ENCODE measurements around the gene SLC1A2. TPM values are rescaled to one million over a fixed set of nuclear protein-coding genes. Genes with fewer than 3 reads are reported as not detected.

Gene SLC1A2
- total and polyA plus RNA-seq, 2 donors: 0.38 to 0.71 TPM

GRCh38 chr11:35373284-35373933 lies 45.9 kb downstream of the SLC1A2 start:
- 95% methylated on average over 2 of the region's 2 CpGs for WGBS
- Histone ChIP-seq H3K9me3 (ENCODE audit: control insufficient read depth in 2 of 2, insufficient read depth in 1 of 2, low read length in 1 of 2) (no peaks in the 10 kb centered on the region), H3K36me3 (ENCODE audit: control insufficient read depth in 2 of 2, insufficient read depth in 2 of 2, low read length in 1 of 2) (no peaks in the 10 kb centered on the region), H3K27me3 (ENCODE audit: control insufficient read depth in 2 of 2, insufficient read depth in 1 of 2, low read length in 1 of 2) (no peaks in the 10 kb centered on the region), H3K27ac (ENCODE audit: low read depth in 1 of 2, low read length in 1 of 2) (no peak overlapping the region), H3K4me3 (ENCODE audit: low read length in 2 of 2) (no peak overlapping the region), H3K4me1 (ENCODE audit: control insufficient read depth in 2 of 2, insufficient read depth in 2 of 2, low read length in 2 of 2) (no peaks in the 10 kb centered on the region)
- DNase-seq (ENCODE audit: low read depth in 6 of 9, low spot score in 9 of 9): no peak

- H3K36me3 ChIP-seq (ENCODE audit: control insufficient read depth in 2 of 2, insufficient read depth in 2 of 2, low read length in 1 of 2): no peaks in the 10 kb centered on the region
- no peaks in the 10 kb centered on the region for H3K9me3 ChIP-seq (ENCODE audit: control insufficient read depth in 2 of 2, insufficient read depth in 1 of 2, low read length in 1 of 2)
- H3K4me3 ChIP-seq (ENCODE audit: low read length in 2 of 2): no peak overlapping the region
- 94% methylated on average over 3 of the region's 3 CpGs for WGBS
- no peaks in the 10 kb centered on the region for H3K27me3 ChIP-seq (ENCODE audit: control insufficient read depth in 2 of 2, insufficient read depth in 1 of 2, low read length in 1 of 2)
- H3K4me1 ChIP-seq (ENCODE audit: control insufficient read depth in 2 of 2, insufficient read depth in 2 of 2, low read length in 2 of 2): no peaks in the 10 kb centered on the region
- no peak overlapping the region for H3K27ac ChIP-seq (ENCODE audit: low read depth in 1 of 2, low read length in 1 of 2)
- DNase-seq (ENCODE audit: low read depth in 6 of 9, low spot score in 9 of 9): no peak
Measured at GRCh38 chr11:35372565-35373283, 46.6 kb downstream of the SLC1A2 start.

GRCh38 chr11:35367491-35367890 lies 51.9 kb downstream of the SLC1A2 start:
- Histone ChIP-seq H3K36me3 (ENCODE audit: control insufficient read depth in 2 of 2, insufficient read depth in 2 of 2, low read length in 1 of 2) (no peaks in the 10 kb centered on the region), H3K27ac (ENCODE audit: low read depth in 1 of 2, low read length in 1 of 2) (no peak overlapping the region)

GRCh38 chr11:35366798-35367197 lies 52.6 kb downstream of the SLC1A2 start:
- Histone ChIP-seq H3K27ac (ENCODE audit: low read depth in 1 of 2, low read length in 1 of 2) (no peak overlapping the region), H3K4me3 (ENCODE audit: low read length in 2 of 2) (no peak overlapping the region), H3K4me1 (ENCODE audit: control insufficient read depth in 2 of 2, insufficient read depth in 2 of 2, low read length in 2 of 2) (no peaks in the 10 kb centered on the region), H3K9me3 (ENCODE audit: control insufficient read depth in 2 of 2, insufficient read depth in 1 of 2, low read length in 1 of 2) (no peaks in the 10 kb centered on the region), H3K27me3 (ENCODE audit: control insufficient read depth in 2 of 2, insufficient read depth in 1 of 2, low read length in 1 of 2) (no peaks in the 10 kb centered on the region), H3K36me3 (ENCODE audit: control insufficient read depth in 2 of 2, insufficient read depth in 2 of 2, low read length in 1 of 2) (no peaks in the 10 kb centered on the region)
- no peak for DNase-seq (ENCODE audit: low read depth in 6 of 9, low spot score in 9 of 9)
- WGBS: 89% methylated on average over 1 of the region's 1 CpG

More at GRCh38 chr11:35367491-35367890, 51.9 kb downstream of the SLC1A2 start:
- no peak for DNase-seq (ENCODE audit: low read depth in 6 of 9, low spot score in 9 of 9)
- Histone ChIP-seq H3K9me3 (ENCODE audit: control insufficient read depth in 2 of 2, insufficient read depth in 1 of 2, low read length in 1 of 2) (no peaks in the 10 kb centered on the region), H3K4me3 (ENCODE audit: low read length in 2 of 2) (no peak overlapping the region), H3K27me3 (ENCODE audit: control insufficient read depth in 2 of 2, insufficient read depth in 1 of 2, low read length in 1 of 2) (no peaks in the 10 kb centered on the region), H3K4me1 (ENCODE audit: control insufficient read depth in 2 of 2, insufficient read depth in 2 of 2, low read length in 2 of 2) (no peaks in the 10 kb centered on the region)
- WGBS: 96% methylated on average over 4 of the region's 4 CpGs

- 96% methylated on average over 4 of the region's 4 CpGs for WGBS
- H3K4me3 ChIP-seq (ENCODE audit: low read length in 2 of 2): no peak overlapping the region
- DNase-seq (ENCODE audit: low read depth in 6 of 9, low spot score in 9 of 9): no peak
Measured at GRCh38 chr11:35365961-35366360, 53.4 kb downstream of the SLC1A2 start.

GRCh38 chr11:35365395-35365794 lies 54.0 kb downstream of the SLC1A2 start:
- no peaks in the 10 kb centered on the region for H3K9me3 ChIP-seq (ENCODE audit: control insufficient read depth in 2 of 2, insufficient read depth in 1 of 2, low read length in 1 of 2)
- no peak overlapping the region for H3K27ac ChIP-seq (ENCODE audit: low read depth in 1 of 2, low read length in 1 of 2)
- DNase-seq (ENCODE audit: low read depth in 6 of 9, low spot score in 9 of 9): no peak
- H3K4me1 ChIP-seq (ENCODE audit: control insufficient read depth in 2 of 2, insufficient read depth in 2 of 2, low read length in 2 of 2): no peaks in the 10 kb centered on the region
- no peaks in the 10 kb centered on the region for H3K27me3 ChIP-seq (ENCODE audit: control insufficient read depth in 2 of 2, insufficient read depth in 1 of 2, low read length in 1 of 2)
- 97% methylated on average over 5 of the region's 5 CpGs for WGBS
- no peak overlapping the region for H3K4me3 ChIP-seq (ENCODE audit: low read length in 2 of 2)
- no peaks in the 10 kb centered on the region for H3K36me3 ChIP-seq (ENCODE audit: control insufficient read depth in 2 of 2, insufficient read depth in 2 of 2, low read length in 1 of 2)

More at GRCh38 chr11:35365961-35366360, 53.4 kb downstream of the SLC1A2 start:
- Histone ChIP-seq H3K9me3 (ENCODE audit: control insufficient read depth in 2 of 2, insufficient read depth in 1 of 2, low read length in 1 of 2) (no peaks in the 10 kb centered on the region), H3K36me3 (ENCODE audit: control insufficient read depth in 2 of 2, insufficient read depth in 2 of 2, low read length in 1 of 2) (no peaks in the 10 kb centered on the region), H3K27ac (ENCODE audit: low read depth in 1 of 2, low read length in 1 of 2) (no peak overlapping the region), H3K27me3 (ENCODE audit: control insufficient read depth in 2 of 2, insufficient read depth in 1 of 2, low read length in 1 of 2) (no peaks in the 10 kb centered on the region), H3K4me1 (ENCODE audit: control insufficient read depth in 2 of 2, insufficient read depth in 2 of 2, low read length in 2 of 2) (no peaks in the 10 kb centered on the region)

GRCh38 chr11:35363854-35364780 lies 55.2 kb downstream of the SLC1A2 start:
- Histone ChIP-seq H3K27ac (ENCODE audit: low read depth in 1 of 2, low read length in 1 of 2) (peak overlapping the region in 1 of 2 donors; percentile 11), H3K4me3 (ENCODE audit: low read length in 2 of 2) (no peak overlapping the region), H3K4me1 (ENCODE audit: control insufficient read depth in 2 of 2, insufficient read depth in 2 of 2, low read length in 2 of 2) (no peaks in the 10 kb centered on the region), H3K27me3 (ENCODE audit: control insufficient read depth in 2 of 2, insufficient read depth in 1 of 2, low read length in 1 of 2) (no peaks in the 10 kb centered on the region), H3K36me3 (ENCODE audit: control insufficient read depth in 2 of 2, insufficient read depth in 2 of 2, low read length in 1 of 2) (no peaks in the 10 kb centered on the region), H3K9me3 (ENCODE audit: control insufficient read depth in 2 of 2, insufficient read depth in 1 of 2, low read length in 1 of 2) (no peaks in the 10 kb centered on the region)
- 91% methylated on average over 2 of the region's 2 CpGs for WGBS
- no peak for DNase-seq (ENCODE audit: low read depth in 6 of 9, low spot score in 9 of 9)

- H3K27ac ChIP-seq (ENCODE audit: low read depth in 1 of 2, low read length in 1 of 2): no peak overlapping the region
Measured at GRCh38 chr11:35363246-35363801, 56.0 kb downstream of the SLC1A2 start.

More at GRCh38 chr11:35363246-35363801, 56.0 kb downstream of the SLC1A2 start:
- no peaks in the 10 kb centered on the region for H3K4me1 ChIP-seq (ENCODE audit: control insufficient read depth in 2 of 2, insufficient read depth in 2 of 2, low read length in 2 of 2)
- no peaks in the 10 kb centered on the region for H3K36me3 ChIP-seq (ENCODE audit: control insufficient read depth in 2 of 2, insufficient read depth in 2 of 2, low read length in 1 of 2)
- no peaks in the 10 kb centered on the region for H3K9me3 ChIP-seq (ENCODE audit: control insufficient read depth in 2 of 2, insufficient read depth in 1 of 2, low read length in 1 of 2)
- no peak overlapping the region for H3K4me3 ChIP-seq (ENCODE audit: low read length in 2 of 2)
- no peaks in the 10 kb centered on the region for H3K27me3 ChIP-seq (ENCODE audit: control insufficient read depth in 2 of 2, insufficient read depth in 1 of 2, low read length in 1 of 2)
- WGBS: 88% methylated on average over 5 of the region's 5 CpGs
- no peak for DNase-seq (ENCODE audit: low read depth in 6 of 9, low spot score in 9 of 9)
